Measurements from ENCODE around the gene GPR180. TPM values are rescaled to one million over a fixed set of nuclear protein-coding genes. Genes with fewer than 3 reads are reported as not detected.

Gene GPR180
- total and polyA plus RNA-seq, 2 experiments from 2014 or later = 3.7 to 9.5 TPM

GRCh38 chr13:94561126-94561525, 40.5 kb upstream of the GPR180 start:
- H3K36me3 Mint-ChIP-seq (ENCODE audit: low read depth) = no peaks in the 10 kb centered on the region
- Histone ChIP-seq H3K4me1 (ENCODE audit: insufficient read depth) (no peaks in the 10 kb centered on the region), H3K27ac (ENCODE audit: low read depth) (no peak overlapping the region), H3K4me2 (no peak overlapping the region), H3K36me3 (ENCODE audit: insufficient read depth) (no peaks in the 10 kb centered on the region), H3K79me2 (replicated peaks; ENCODE audit: insufficient read depth) (no peaks in the 10 kb centered on the region), H3K4me3 (no peak overlapping the region), H3K9me2 (ENCODE audit: insufficient read depth) (no peaks in the 10 kb centered on the region), H2AFZ (no peak overlapping the region), H4K20me1 (replicated peaks; ENCODE audit: insufficient read depth) (no peaks in the 10 kb centered on the region), H3F3A (replicated peaks; ENCODE audit: low read depth) (no peaks in the 10 kb centered on the region), H3K27me3 (ENCODE audit: insufficient read depth) (no peaks in the 10 kb centered on the region)
- DNase-seq (ENCODE audit: low spot score) (no peak), ATAC-seq (no peak)
- H3K27ac Mint-ChIP-seq = no peak overlapping the region
- TF ChIP-seq CREB1 (CRISPR knock-in tag; IDR thresholded peaks at IDR 0.05; ENCODE audit: low read depth) (no peak), ZNF331 (CRISPR knock-in tag; IDR thresholded peaks at IDR 0.05; ENCODE audit: low read depth) (no peak), EZH2phosphoT487 (IDR thresholded peaks at IDR 0.05; ENCODE audit: unreplicated experiment) (no peak), NANOG (IDR thresholded peaks at IDR 0.05; ENCODE audit: borderline replicate concordance) (no peak), EZH2 (IDR thresholded peaks at IDR 0.05; ENCODE audit: low read depth, unreplicated experiment) (no peak), POLR2AphosphoS5 (IDR thresholded peaks at IDR 0.05; ENCODE audit: low read depth) (no peak), ETS1 (IDR thresholded peaks at IDR 0.05) (no peak), REST (IDR thresholded peaks at IDR 0.05; ENCODE audit: unreplicated experiment) (no peak)
- peaks cover 4% of the 10 kb centered on the region; the same call in 1 of the 3 replicates for H3K4me1 Mint-ChIP-seq
- H3K9me3 Mint-ChIP-seq = no peaks in the 10 kb centered on the region
- H3K4me3 Mint-ChIP-seq = no peak overlapping the region
- no peaks in the 10 kb centered on the region for H3K27me3 Mint-ChIP-seq (ENCODE audit: insufficient read depth, low read depth, poor library complexity)

- no peak overlapping the region for H3K4me3 ChIP-seq
- Mint-ChIP-seq H3K27me3 (ENCODE audit: insufficient read depth, low read depth, poor library complexity) (no peaks in the 10 kb centered on the region), H3K36me3 (ENCODE audit: low read depth) (peaks cover 28% of the 10 kb centered on the region), H3K27ac (no peak overlapping the region), H3K9me3 (no peaks in the 10 kb centered on the region), H3K4me1 (no peaks in the 10 kb centered on the region; the same call in 2 of the 3 replicates), H3K4me3 (no peak overlapping the region)
- no peak for TF ChIP-seq POLR2AphosphoS5 (IDR thresholded peaks at IDR 0.05; ENCODE audit: low read depth)
- no peak for TF ChIP-seq ZNF114 (CRISPR knock-in tag; IDR thresholded peaks at IDR 0.05)
- TF ChIP-seq ZNF331 (CRISPR knock-in tag; IDR thresholded peaks at IDR 0.05; ENCODE audit: low read depth) = no peak
- TF ChIP-seq ZNF462 (CRISPR knock-in tag; IDR thresholded peaks at IDR 0.05) = no peak
- TF ChIP-seq ETS1 (IDR thresholded peaks at IDR 0.05) = no peak
- H3K36me3 ChIP-seq (ENCODE audit: insufficient read depth) = peaks cover 4% of the 10 kb centered on the region; the same call in 1 of the 2 replicates
- ATAC-seq (no peak), DNase-seq (ENCODE audit: low spot score) (no peak)
- H3K9me2 ChIP-seq (ENCODE audit: insufficient read depth) = no peaks in the 10 kb centered on the region
- H4K20me1 ChIP-seq (replicated peaks; ENCODE audit: insufficient read depth) = no peaks in the 10 kb centered on the region
- no peak overlapping the region for H3K27ac ChIP-seq (ENCODE audit: low read depth)
- H3K27me3 ChIP-seq (ENCODE audit: insufficient read depth) = no peaks in the 10 kb centered on the region
- H2AFZ ChIP-seq = no peak overlapping the region
- no peaks in the 10 kb centered on the region for H3K79me2 ChIP-seq (replicated peaks; ENCODE audit: insufficient read depth)
- H3K4me1 ChIP-seq (ENCODE audit: insufficient read depth) = no peaks in the 10 kb centered on the region
- H3K4me2 ChIP-seq = no peak overlapping the region
- no peaks in the 10 kb centered on the region for H3F3A ChIP-seq (replicated peaks; ENCODE audit: low read depth)
Observed at GRCh38 chr13:94567581-94567980, 34.1 kb upstream of the GPR180 start.
